IPS-18c (cell line): Measurements from ENCODE around the gene BCL2.

Experiments
- H3K4me3 ChIP-seq: 2 replicates; pipeline ENCODE4 v1.7.0; 2013; ENCODE audit warnings: low read depth, mild to moderate bottlenecking, low read length, moderate library complexity; ENCODE audit not compliant: insufficient read depth
- H3K9me3 ChIP-seq: one replicate; pipeline ENCODE4 v1.6.1; 2013; ENCODE audit warnings: mild to moderate bottlenecking, low read length, moderate library complexity; ENCODE audit not compliant: control insufficient read depth, insufficient read depth

Gene BCL2

DNA sequence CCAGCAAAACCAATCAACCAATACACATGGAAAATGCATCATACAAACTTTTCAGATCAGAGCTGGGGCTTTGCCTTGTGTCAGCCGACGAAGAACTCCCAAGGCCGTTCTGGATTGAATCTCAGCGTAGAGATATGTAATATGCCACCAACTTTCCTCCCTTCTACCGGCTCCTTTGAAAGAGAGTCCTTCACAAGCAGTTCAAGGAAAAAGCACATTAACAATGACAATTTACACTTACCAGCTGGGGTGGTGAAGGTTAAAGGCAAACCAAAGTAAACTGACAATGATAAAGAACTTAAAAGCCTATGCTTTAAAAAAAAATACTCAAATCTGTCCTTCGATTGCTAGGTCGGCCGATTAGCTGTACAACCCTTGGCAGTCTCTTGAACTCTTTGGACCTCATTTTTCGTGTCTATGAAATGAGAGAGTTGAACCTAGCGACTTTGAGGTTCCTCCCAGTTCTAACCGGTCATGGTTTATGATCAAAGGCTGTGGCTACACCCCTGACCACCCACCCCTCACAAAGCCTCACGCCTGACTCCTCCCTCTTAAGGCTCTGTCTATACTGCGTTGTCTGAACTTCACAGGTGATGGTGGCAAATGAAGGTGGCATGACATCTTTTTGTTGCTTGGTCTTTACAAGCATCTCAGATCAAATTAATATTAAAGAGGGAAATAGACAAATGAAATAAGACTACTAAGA is 46.2 kb downstream of the BCL2 start:
- Histone ChIP-seq H3K4me3 (no peak overlapping the region), H3K9me3 (no peaks in the 10 kb centered on the region)

DNA sequence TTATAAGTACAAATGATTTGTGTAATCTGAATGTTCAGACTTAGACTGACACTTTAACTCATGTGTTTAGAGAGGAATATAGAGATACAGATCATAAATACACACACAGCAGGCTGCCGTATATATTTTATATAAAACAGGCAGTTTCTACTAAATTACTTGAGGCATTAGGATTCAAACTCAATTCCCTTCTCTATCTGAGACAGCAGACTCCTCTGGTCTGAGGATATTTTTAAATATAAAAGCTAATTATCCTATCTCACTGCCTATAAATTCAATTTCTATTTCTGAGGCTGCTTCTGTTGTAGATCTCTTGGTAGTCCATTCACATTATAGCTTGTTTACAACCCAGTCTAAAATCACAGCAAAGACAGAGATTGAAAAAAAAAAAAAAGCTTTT is 46.9 kb downstream of the BCL2 start:
- Histone ChIP-seq H3K9me3 (no peaks in the 10 kb centered on the region), H3K4me3 (no peak overlapping the region)

GRCh38 chr18:63271881-63272299 is 47.7 kb downstream of the BCL2 start:
- no peaks in the 10 kb centered on the region for H3K9me3 ChIP-seq

DNA sequence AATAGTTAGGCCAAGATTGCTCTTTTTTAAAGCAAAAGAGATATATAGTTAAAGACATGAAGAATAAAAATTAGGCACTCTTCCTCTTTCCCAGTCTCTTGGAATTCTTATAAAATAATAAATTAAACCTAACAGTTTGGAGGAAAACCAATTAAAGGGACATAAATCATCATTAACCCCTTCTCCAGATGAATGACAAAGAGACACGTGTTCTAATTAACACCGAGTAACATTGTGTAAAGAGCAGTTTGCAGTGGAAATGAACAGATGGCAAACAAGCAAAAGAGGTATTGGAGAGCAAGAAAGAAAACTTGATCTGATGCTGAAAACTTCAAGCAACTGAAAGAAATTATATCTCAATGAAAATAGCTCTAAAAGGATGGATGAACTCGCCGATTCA is 48.4 kb downstream of the BCL2 start:
- Histone ChIP-seq H3K9me3 (no peaks in the 10 kb centered on the region), H3K4me3 (no peak overlapping the region)

More at GRCh38 chr18:63271881-63272299, 47.7 kb downstream of the BCL2 start:
- no peak overlapping the region for H3K4me3 ChIP-seq

GRCh38 chr18:63267975-63268721 is 51.4 kb downstream of the BCL2 start:
- no peak overlapping the region for H3K4me3 ChIP-seq
- no peaks in the 10 kb centered on the region for H3K9me3 ChIP-seq

- H3K9me3 ChIP-seq, result no peaks in the 10 kb centered on the region
- H3K4me3 ChIP-seq, result no peak overlapping the region
Measured at GRCh38 chr18:63266888-63267790, 52.4 kb downstream of the BCL2 start.

DNA sequence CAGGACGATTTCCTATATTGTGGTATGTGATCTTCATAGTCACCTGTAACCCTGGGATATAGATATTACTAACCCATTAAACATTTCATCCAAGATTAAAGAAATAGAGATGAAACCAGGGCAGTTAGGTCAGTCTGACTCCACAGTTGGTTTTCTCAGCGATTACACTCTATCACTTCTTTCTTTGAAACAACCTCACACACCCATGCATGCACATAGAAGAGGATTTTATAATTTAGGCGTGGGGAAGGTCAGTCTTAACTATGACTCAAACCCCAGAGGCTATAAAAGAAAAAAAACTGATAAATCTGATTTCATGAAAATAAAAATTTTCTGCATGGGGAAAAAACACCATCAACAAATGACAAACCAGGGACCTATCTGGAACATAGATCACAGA is 54.2 kb downstream of the BCL2 start:
- Histone ChIP-seq H3K4me3 (no peak overlapping the region), H3K9me3 (no peaks in the 10 kb centered on the region)

DNA sequence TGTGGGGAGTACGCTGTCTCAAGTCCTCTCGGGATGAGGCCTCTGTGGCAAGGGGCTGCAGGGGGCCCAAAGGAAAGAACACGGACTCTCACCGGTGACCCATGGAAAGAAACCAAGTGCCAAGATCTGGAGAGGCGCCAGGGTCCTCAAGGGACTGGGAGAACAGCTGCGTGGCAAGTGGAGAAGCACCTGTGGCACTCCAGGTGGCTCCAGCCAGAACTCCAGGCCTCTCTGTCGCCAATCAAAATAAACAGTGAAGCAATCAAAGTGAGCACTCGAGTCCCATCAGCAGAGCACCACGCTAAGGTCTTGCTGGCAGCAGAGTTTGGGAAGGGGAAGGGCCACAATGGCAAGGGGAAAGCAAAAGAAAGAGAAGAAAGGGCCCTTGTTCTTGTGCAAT is 54.7 kb downstream of the BCL2 start:
- Histone ChIP-seq H3K4me3 (no peak overlapping the region), H3K9me3 (no peaks in the 10 kb centered on the region)

DNA sequence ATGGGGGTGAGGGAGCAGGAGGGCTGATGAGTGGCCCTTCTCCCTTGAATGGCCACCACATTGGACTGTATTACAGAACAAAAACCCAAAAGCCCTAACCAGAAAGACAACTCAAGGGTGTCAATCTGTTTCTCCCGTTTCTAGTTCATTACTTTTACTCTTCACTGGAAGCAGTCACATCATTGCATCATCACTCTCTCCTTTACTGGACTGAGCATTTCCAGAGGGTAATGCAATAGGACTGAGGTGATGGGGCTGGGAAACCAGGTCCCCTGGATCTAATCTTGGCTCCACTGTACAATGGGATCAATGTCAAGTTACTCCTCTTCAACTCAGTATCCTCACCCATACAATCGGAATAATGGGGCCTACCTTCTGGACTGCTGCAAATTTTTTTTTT is 56.1 kb downstream of the BCL2 start:
- Histone ChIP-seq H3K4me3 (no peak overlapping the region), H3K9me3 (no peaks in the 10 kb centered on the region)

DNA sequence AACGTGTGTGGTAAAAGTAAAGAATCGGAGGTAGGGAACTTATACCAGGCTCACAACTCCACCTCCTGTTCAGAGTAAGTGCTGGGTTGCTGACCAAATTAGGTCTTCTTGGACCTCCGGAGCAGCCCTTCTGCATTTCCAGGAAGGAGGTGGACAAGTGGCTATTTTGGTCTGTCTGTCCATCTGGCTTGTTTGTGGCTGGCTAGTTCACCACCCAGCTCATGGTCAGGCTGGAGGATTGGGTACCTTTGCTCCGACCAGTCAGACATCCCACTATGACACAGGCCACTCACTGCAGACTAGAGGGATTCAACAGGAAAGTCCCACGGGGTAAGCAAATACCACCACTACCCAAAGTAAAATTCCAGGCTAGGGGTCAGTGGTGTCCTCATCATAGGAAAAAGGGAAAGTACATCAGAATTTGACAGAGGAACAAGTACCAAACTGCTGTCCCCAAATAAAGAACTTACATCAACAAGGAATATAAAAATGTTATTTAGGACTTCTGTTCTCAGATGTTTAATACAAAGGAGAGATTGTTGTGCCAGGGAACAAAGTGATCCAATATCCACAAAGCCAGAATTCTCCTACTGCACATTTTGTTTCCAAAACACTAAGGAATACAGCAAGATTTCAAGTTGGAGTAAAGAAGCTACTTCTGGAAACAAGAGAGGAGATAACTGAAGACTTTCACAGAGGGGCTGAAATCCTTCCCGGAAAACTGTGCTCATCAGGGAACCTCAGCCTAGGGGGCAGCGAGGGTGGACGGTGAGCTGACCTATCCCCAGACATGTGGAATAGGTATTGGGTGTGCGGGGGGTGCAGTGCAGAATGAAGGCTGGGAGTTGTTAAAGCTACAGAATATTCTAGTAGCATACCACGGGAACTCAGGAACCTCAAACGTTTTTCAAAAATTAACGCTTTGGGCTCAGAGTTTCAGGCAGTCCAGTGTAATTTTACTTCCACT is 56.9 kb downstream of the BCL2 start:
- H3K4me3 ChIP-seq, result no peak overlapping the region
- no peaks in the 10 kb centered on the region for H3K9me3 ChIP-seq

DNA sequence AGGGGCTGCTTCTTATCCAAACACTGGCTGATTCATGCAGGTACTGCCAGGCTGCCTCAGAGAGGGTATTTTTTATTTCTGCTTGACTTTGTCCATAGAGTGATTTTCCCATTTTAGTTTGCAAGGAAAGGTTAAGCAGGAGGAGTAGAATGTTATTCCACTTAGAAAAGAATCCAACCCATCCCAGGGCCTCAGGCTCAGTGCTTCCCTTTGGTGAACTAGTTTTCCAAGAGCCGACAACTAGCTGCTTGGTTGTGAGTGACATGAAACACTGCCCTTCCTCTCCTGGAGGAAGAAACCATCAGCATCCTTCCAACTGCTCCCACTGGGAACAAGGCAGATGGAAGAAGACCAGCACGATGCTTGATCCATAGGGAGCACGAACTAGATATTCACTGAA is 58.5 kb downstream of the BCL2 start:
- no peak overlapping the region for H3K4me3 ChIP-seq
- no peaks in the 10 kb centered on the region for H3K9me3 ChIP-seq

- H3K9me3 ChIP-seq, result no peaks in the 10 kb centered on the region
- no peak overlapping the region for H3K4me3 ChIP-seq
Measured at GRCh38 chr18:63260380-63260754, 59.2 kb downstream of the BCL2 start.

DNA sequence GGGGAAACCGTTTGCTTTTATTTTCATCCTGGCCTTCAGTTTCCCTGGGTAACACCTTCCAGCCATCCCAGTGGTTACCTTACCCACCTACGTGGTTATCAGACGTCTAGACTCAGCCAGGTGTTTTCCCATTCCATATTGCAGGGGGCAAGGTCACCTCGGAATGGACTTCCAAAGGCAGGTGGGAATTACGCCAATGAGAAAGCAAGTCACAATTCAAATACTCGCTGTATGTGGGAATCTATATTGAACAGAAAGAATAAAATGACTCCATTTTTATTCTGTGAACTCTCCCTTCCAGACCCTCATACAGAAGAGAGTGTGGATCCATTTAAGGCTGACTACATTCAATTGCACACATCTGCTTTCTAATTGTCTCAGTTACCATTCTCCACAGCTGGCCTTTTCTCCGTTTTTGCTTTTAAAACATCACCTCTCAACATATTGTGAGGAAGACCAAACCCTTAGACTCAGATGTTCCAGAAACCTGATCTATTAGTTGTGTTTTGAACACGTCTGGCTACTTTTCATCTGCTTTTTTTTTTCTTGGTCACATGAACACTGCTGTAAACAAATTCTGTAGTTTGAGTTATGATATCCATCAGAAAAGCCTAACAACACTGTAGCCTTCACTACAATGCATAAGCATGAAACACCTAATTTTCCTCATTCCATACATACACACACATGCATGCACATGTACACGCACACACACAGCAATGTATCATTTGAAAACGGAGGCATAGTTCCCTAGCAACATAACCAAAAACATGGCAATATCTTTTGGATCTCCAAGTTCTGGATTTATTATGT is 59.8 kb downstream of the BCL2 start:
- H3K4me3 ChIP-seq, result no peak overlapping the region
- no peaks in the 10 kb centered on the region for H3K9me3 ChIP-seq

DNA sequence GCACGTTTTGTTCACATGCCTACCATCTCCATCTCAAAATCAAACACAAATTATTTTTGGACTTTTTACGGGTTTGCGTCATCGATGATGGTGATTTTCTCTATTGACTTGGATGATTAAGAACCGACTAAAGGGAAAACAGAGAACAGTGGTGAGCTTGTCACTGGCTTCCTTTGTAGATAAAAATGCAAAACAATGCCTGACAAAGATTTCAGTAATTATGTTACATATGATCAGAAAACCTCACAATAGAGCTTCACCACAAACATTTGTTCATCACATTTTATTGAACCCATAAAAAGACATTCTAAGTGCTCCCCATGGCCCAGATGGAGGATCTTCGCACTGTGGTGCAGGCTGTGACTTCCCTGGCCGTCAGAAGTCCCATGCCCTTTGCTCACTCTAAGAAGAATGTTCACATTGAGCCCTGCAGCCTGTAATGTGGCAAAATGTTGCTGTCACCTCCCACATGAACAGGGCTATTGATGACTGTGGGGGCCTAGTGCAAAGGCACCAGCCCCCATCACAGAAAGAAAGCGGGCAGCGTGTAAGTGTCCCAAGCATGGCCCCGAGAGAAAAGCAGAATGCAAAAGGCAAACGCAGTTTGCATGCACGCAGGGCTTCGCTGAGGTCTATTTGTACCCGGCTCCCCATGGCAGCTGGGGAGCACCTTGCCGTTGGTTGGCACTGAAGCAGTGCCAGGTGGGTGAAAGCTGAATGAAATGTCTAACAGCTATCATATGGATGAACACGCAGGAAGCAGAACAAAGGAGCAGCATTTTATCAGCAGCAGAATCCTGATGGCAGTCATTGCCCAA is 60.6 kb downstream of the BCL2 start:
- H3K9me3 ChIP-seq, result no peaks in the 10 kb centered on the region
- no peak overlapping the region for H3K4me3 ChIP-seq

- Histone ChIP-seq H3K9me3 (no peaks in the 10 kb centered on the region), H3K4me3 (no peak overlapping the region)
Measured at GRCh38 chr18:63257453-63257852, 62.1 kb downstream of the BCL2 start.
